Naive thymus-derived CD8-positive, alpha-beta T cell (primary cell): Measurements from ENCODE around the gene SIGLEC5. TPM values are rescaled to one million over a fixed set of nuclear protein-coding genes. Genes with fewer than 3 reads are reported as not detected.
A peak's percentile ranks its signal among the peaks of the same experiment; 100 is the strongest.

Experiments used
- ATAC-seq, 2 donors: fragments of 150-1000 bp; cut with Tn5 transposase in 1 of 2; sonication (Bioruptor Pico), chemical (Tn5 transposase) in 1 of 2; 1 replicate in 1 of 2; 2 replicates in 1 of 2; pipeline ENCODE4 v1.10.0; 2021; ENCODE audit warnings: mild to moderate bottlenecking in 2 of 2, moderate library complexity in 2 of 2
- POLR2A ChIA-PET: fragments of 350-600 bp; sonication (Branson Sonifier 250); formaldehyde crosslinking; loops from one replicate; lab custom pipeline; 2021; ENCODE audit warnings: antibody characterized with exemption; lab: Charles Lee
- DNase-seq, 10 donors: peaks; one replicate each; pipeline versions ENCODE4 v3.0.0 to v3.0.0-alpha.2; 2020 to 2022
- H3K27ac Mint-ChIP-seq, 10 donors: one replicate each; pipeline ENCODE4 v1.8.0; 2020 to 2022; ENCODE audit warnings: mild to moderate bottlenecking in 10 of 10, mixed read lengths in 10 of 10, moderate library complexity in 4 of 10, inconsistent platforms in 1 of 10
- H3K27me3 Mint-ChIP-seq, 5 donors: one replicate each; pipeline ENCODE4 v1.8.0; 2021 to 2022; ENCODE audit warnings: mixed read lengths in 5 of 5
- H3K36me3 Mint-ChIP-seq, 3 donors: one replicate each; pipeline ENCODE4 v1.8.0; 2020 to 2022; ENCODE audit warnings: mixed read lengths in 3 of 3, mild to moderate bottlenecking in 2 of 3, inconsistent platforms in 1 of 3
- H3K4me1 Mint-ChIP-seq, 4 donors: one replicate each; pipeline ENCODE4 v1.8.0; 2021 to 2022; ENCODE audit warnings: mixed read lengths in 4 of 4
- H3K4me3 Mint-ChIP-seq, 10 donors: one replicate each; pipeline ENCODE4 v1.8.0; 2020 to 2022; ENCODE audit warnings: mild to moderate bottlenecking in 10 of 10, mixed read lengths in 10 of 10, moderate library complexity in 6 of 10, inconsistent platforms in 1 of 10
- H3K9me3 Mint-ChIP-seq, 9 donors: one replicate each; pipeline ENCODE4 v1.8.0; 2020 to 2022; ENCODE audit warnings: mixed read lengths in 9 of 9, mild to moderate bottlenecking in 3 of 9, inconsistent platforms in 1 of 9, moderate library complexity in 1 of 9
- polyA plus RNA-seq, 3 donors: library from polyadenylated mRNA; unstranded; fragments of 300-500 nt; fragmentation: Illumina TruSeq; gene quantifications; one replicate each; pipeline ENCODE4 v1.2.3, GENCODE V29; 2021
- total RNA-seq, 8 experiments: library from RNA in 2 of 8; stranded (reverse) in 2 of 8; gene quantifications; one replicate each; pipeline ENCODE4 v1.2.3 and lab custom pipeline; 2021 to 2026

The SIGLEC5 gene
- total and polyA plus RNA-seq, 5 experiments from 2014 or later: not detected

- no peak overlapping the region for H3K4me3 Mint-ChIP-seq
- POLR2A ChIA-PET: no interaction called here
- H3K36me3 Mint-ChIP-seq: peaks cover 3 to 18% (median 11%) of the 10 kb centered on the region in 3 donors
- ATAC-seq: no peak
- H3K9me3 Mint-ChIP-seq: peaks cover 0 to 28% (median 15%) of the 10 kb centered on the region in 9 donors
- DNase-seq: no peak
- peaks cover 0 to 6% (median under 1%) of the 10 kb centered on the region in 4 donors for H3K4me1 Mint-ChIP-seq
- peaks cover 22 to 44% (median 38%) of the 10 kb centered on the region in 5 donors for H3K27me3 Mint-ChIP-seq
- H3K27ac Mint-ChIP-seq: no peak overlapping the region
These were observed 14.2 kb downstream of the SIGLEC5 start for GRCh38 chr19:51615991-51616390.

- DNase-seq (no peak), ATAC-seq (no peak)
- Mint-ChIP-seq H3K36me3 (peaks cover 3 to 25% (median 11%) of the 10 kb centered on the region in 3 donors), H3K9me3 (peaks cover 0 to 36% (median 15%) of the 10 kb centered on the region in 9 donors), H3K27ac (no peak overlapping the region), H3K4me3 (no peak overlapping the region), H3K4me1 (peaks cover 0 to 3% (median under 1%) of the 10 kb centered on the region in 4 donors), H3K27me3 (peaks cover 22 to 45% (median 38%) of the 10 kb centered on the region in 5 donors)
- POLR2A ChIA-PET: no interaction called here
These were observed 15.4 kb downstream of the SIGLEC5 start for GRCh38 chr19:51614789-51615188.

GRCh38 chr19:51610576-51610975 lies 19.6 kb downstream of the SIGLEC5 start:
- Mint-ChIP-seq H3K27ac (no peak overlapping the region), H3K4me3 (no peak overlapping the region), H3K27me3 (peaks cover 23 to 52% (median 42%) of the 10 kb centered on the region in 5 donors), H3K36me3 (peaks cover 15 to 37% (median 23%) of the 10 kb centered on the region in 3 donors), H3K9me3 (peaks cover 3 to 63% (median 26%) of the 10 kb centered on the region in 9 donors), H3K4me1 (peaks cover 0 to 26% (median 3%) of the 10 kb centered on the region in 4 donors)
- no peak for ATAC-seq
- no peak for DNase-seq
- POLR2A ChIA-PET: no interaction called here

- Mint-ChIP-seq H3K27ac (peak overlapping the region in 1 of 10 donors; percentile 69), H3K4me1 (peaks cover 0 to 23% (median 3%) of the 10 kb centered on the region in 4 donors), H3K36me3 (peaks cover 18 to 46% (median 28%) of the 10 kb centered on the region in 3 donors), H3K27me3 (peaks cover 17 to 52% (median 33%) of the 10 kb centered on the region in 5 donors), H3K4me3 (no peak overlapping the region), H3K9me3 (peaks cover 5 to 75% (median 28%) of the 10 kb centered on the region in 9 donors)
- no peak for ATAC-seq
- peak in 8 of 10 donors; percentile 18 to 73 (median 36) for DNase-seq
- POLR2A ChIA-PET: no interaction called here
These were observed 22.2 kb downstream of the SIGLEC5 start for GRCh38 chr19:51607920-51608562.

- DNase-seq: peak in 1 of 10 donors; percentile 26
- H3K27me3 Mint-ChIP-seq: peaks cover 11 to 52% (median 32%) of the 10 kb centered on the region in 5 donors
- peak overlapping the region in 1 of 10 donors; percentile 69 for H3K27ac Mint-ChIP-seq
- peaks cover 0 to 23% (median 4%) of the 10 kb centered on the region in 4 donors for H3K4me1 Mint-ChIP-seq
- POLR2A ChIA-PET: no interaction called here
- peaks cover 16 to 40% (median 25%) of the 10 kb centered on the region in 3 donors for H3K36me3 Mint-ChIP-seq
- peak overlapping the region in 1 of 10 donors; percentile 46 for H3K4me3 Mint-ChIP-seq
- ATAC-seq: peak; percentile 12 to 39
- peaks cover 5 to 68% (median 20%) of the 10 kb centered on the region in 9 donors for H3K9me3 Mint-ChIP-seq
These were observed 23.1 kb downstream of the SIGLEC5 start for GRCh38 chr19:51607077-51607476.

- POLR2A ChIA-PET: no interaction called here
- DNase-seq: no peak
- ATAC-seq: no peak
- H3K9me3 Mint-ChIP-seq: peaks cover 3 to 41% (median 7%) of the 10 kb centered on the region in 9 donors
- H3K27me3 Mint-ChIP-seq: peaks cover 8 to 52% (median 33%) of the 10 kb centered on the region in 5 donors
- peak overlapping the region in 6 of 10 donors; percentile 0 to 66 (median 27) for H3K4me3 Mint-ChIP-seq
- peak overlapping the region in 1 of 10 donors; percentile 53 for H3K27ac Mint-ChIP-seq
- H3K36me3 Mint-ChIP-seq: peaks cover 21 to 29% (median 22%) of the 10 kb centered on the region in 3 donors
- H3K4me1 Mint-ChIP-seq: peaks cover 6 to 14% (median 9%) of the 10 kb centered on the region in 4 donors
These were observed 27.9 kb downstream of the SIGLEC5 start for GRCh38 chr19:51602189-51602854.

- ATAC-seq (peak; percentile 92 to 96), DNase-seq (peak in 5 of 10 donors; percentile 4 to 69 (median 30))
- H3K4me3 Mint-ChIP-seq: peak overlapping the region in 7 of 10 donors; percentile 12 to 76 (median 52)
- peaks cover 15 to 21% (median 15%) of the 10 kb centered on the region in 3 donors for H3K36me3 Mint-ChIP-seq
- peak overlapping the region in 3 of 10 donors; percentile 28 to 43 (median 34) for H3K27ac Mint-ChIP-seq
- peaks cover 0 to 31% (median 5%) of the 10 kb centered on the region in 9 donors for H3K9me3 Mint-ChIP-seq
- POLR2A ChIA-PET: no interaction called here
- H3K27me3 Mint-ChIP-seq: peaks cover 10 to 59% (median 37%) of the 10 kb centered on the region in 5 donors
- peaks cover 0 to 14% (median 7%) of the 10 kb centered on the region in 4 donors for H3K4me1 Mint-ChIP-seq
These were observed 29.1 kb downstream of the SIGLEC5 start for GRCh38 chr19:51600940-51601580.

GRCh38 chr19:51599084-51599483 lies 31.1 kb downstream of the SIGLEC5 start:
- Mint-ChIP-seq H3K27ac (peak overlapping the region in 1 of 10 donors; percentile 13), H3K9me3 (peaks cover 0 to 17% (median 4%) of the 10 kb centered on the region in 9 donors), H3K4me1 (peaks cover 12 to 27% (median 20%) of the 10 kb centered on the region in 4 donors), H3K27me3 (peaks cover 10 to 52% (median 34%) of the 10 kb centered on the region in 5 donors), H3K36me3 (peaks cover 10 to 17% (median 12%) of the 10 kb centered on the region in 3 donors), H3K4me3 (no peak overlapping the region)
- ATAC-seq (no peak), DNase-seq (no peak)
- POLR2A ChIA-PET: no interaction called here

GRCh38 chr19:51598159-51598915 lies 31.9 kb downstream of the SIGLEC5 start:
- Mint-ChIP-seq H3K36me3 (peaks cover 10 to 16% (median 11%) of the 10 kb centered on the region in 3 donors), H3K27ac (no peak overlapping the region), H3K9me3 (peaks cover 0 to 17% (median 4%) of the 10 kb centered on the region in 9 donors), H3K4me3 (peak overlapping the region in 1 of 10 donors; percentile 25), H3K4me1 (peaks cover 20 to 35% (median 27%) of the 10 kb centered on the region in 4 donors), H3K27me3 (peaks cover 10 to 49% (median 34%) of the 10 kb centered on the region in 5 donors)
- no peak for DNase-seq
- no peak for ATAC-seq
- POLR2A ChIA-PET: no interaction called here

- Mint-ChIP-seq H3K27ac (peak overlapping the region in 6 of 10 donors; percentile 56 to 95 (median 88)), H3K9me3 (peaks cover 0 to 14% (median 4%) of the 10 kb centered on the region in 9 donors), H3K4me1 (peaks cover 24 to 32% (median 29%) of the 10 kb centered on the region in 4 donors), H3K4me3 (peak overlapping the region; percentile 88 to 100 (median 96)), H3K36me3 (peaks cover 3 to 8% (median 4%) of the 10 kb centered on the region in 3 donors), H3K27me3 (peaks cover 10 to 34% (median 20%) of the 10 kb centered on the region in 5 donors)
- ATAC-seq (no peak), DNase-seq (no peak)
- POLR2A ChIA-PET: interaction anchor here (2.4 kb wide), 1 partner anchor 108 kb away, joined by 6 read pairs; no protein-coding TSS in a partner anchor
These were observed 34.7 kb downstream of the SIGLEC5 start for GRCh38 chr19:51595190-51596175.
